Heart left ventricle (tissue), 13 donors: ENCODE data around the gene STAT3.

Experiments used
- POLR2A ChIP-seq, 2 donors: fragments of 450-650 bp; IDR thresholded peaks; one replicate each; pipeline ENCODE4 v1.6.1; 2017; ENCODE audit warnings: antibody characterized with exemption in 2 of 2, mild to moderate bottlenecking in 2 of 2, moderate library complexity in 2 of 2
- TF ChIP-seq, protein P1 (sequence below), 12 donors: fragments of 200-600 bp; sonication (generic) in 4 of 12; IDR thresholded peaks; one replicate each; pipeline versions ENCODE4 v1.5.0 to v1.8.0; 2018 to 2022; ENCODE audit warnings: antibody characterized with exemption in 12 of 12, mild to moderate bottlenecking in 5 of 12
- donor health status: ischemic (EF 13 %, LVEDD 7.1; RV severe dilation, severe dysfunction).
- donor health status: DM: no; HTN: yes; CAD: no.
- donor health status: DM: no; HTN: no; CAD: no.
- donor health status: ischemic (EF 25% LVEDD 6.9; RV normal size, moderate dysfunction).
- donor health status: ischemic (EF 25% LVEDD 5.7; RV mildly dilated, moderate dysfunction).
- donor health status: ischemic (EF 35%, LVEDD 5.7; RV mildly dilated, moderate dysfunction).
- donor health status: nonischemic (EF 11% LVEDD 7.7; RV severe dilation, severe dysfunction).
- donor health status: DM: yes; HTN: yes; CAD: no.
- donor health status: PGD.
- donor health status: ischemic (EF 29% LVEDD 5.4; RV normal size, mild dysfunction).
- donor health status: nonischemic (EF 23%, LVEDD 6.1; RV moderate dilation, normal function).

DNA sequence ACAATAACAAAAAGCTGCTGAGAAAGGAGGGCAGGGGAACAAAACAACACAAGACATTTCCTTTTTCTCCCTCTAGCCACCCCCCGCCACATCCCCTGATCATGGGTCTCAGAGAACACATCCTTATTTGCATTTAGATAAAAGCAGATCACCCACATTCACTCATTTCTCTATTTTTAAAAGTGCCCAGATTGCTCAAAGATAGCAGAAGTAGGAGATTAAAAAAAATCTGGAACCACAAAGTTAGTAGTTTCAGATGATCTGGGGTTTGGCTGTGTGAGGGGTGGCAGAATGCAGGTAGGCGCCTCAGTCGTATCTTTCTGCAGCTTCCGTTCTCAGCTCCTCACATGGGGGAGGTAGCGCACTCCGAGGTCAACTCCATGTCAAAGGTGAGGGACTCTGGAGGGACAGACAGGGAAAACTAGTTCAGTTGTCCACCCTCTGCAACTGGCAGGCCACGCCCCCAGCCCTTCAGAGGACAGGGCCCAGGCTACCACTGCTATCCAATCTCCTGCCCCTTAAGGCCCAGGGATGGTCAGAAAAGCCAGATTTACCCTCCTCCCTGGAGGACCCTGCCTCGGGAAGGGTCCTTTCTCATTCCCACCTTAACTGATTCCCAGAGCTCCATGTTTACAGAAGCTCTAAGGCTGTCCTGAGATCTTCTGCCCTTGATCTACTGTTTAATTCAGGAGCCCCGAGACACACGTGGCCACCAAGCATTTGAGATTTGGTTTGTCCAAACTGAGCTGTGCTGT, 72.7 kb downstream of the STAT3 start:
- TF ChIP-seq, protein P1, sequence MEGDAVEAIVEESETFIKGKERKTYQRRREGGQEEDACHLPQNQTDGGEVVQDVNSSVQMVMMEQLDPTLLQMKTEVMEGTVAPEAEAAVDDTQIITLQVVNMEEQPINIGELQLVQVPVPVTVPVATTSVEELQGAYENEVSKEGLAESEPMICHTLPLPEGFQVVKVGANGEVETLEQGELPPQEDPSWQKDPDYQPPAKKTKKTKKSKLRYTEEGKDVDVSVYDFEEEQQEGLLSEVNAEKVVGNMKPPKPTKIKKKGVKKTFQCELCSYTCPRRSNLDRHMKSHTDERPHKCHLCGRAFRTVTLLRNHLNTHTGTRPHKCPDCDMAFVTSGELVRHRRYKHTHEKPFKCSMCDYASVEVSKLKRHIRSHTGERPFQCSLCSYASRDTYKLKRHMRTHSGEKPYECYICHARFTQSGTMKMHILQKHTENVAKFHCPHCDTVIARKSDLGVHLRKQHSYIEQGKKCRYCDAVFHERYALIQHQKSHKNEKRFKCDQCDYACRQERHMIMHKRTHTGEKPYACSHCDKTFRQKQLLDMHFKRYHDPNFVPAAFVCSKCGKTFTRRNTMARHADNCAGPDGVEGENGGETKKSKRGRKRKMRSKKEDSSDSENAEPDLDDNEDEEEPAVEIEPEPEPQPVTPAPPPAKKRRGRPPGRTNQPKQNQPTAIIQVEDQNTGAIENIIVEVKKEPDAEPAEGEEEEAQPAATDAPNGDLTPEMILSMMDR (IDR thresholded peaks at IDR 0.05), result no peak
- no peak for TF ChIP-seq POLR2A (IDR thresholded peaks at IDR 0.05)
